ENCODE results near the gene KDELR1. TPM values are rescaled to one million over a fixed set of nuclear protein-coding genes. Genes with fewer than 3 reads are reported as not detected.

The KDELR1 gene
- total RNA-seq, 1 experiment from 2014 or later = 198 TPM

DNA sequence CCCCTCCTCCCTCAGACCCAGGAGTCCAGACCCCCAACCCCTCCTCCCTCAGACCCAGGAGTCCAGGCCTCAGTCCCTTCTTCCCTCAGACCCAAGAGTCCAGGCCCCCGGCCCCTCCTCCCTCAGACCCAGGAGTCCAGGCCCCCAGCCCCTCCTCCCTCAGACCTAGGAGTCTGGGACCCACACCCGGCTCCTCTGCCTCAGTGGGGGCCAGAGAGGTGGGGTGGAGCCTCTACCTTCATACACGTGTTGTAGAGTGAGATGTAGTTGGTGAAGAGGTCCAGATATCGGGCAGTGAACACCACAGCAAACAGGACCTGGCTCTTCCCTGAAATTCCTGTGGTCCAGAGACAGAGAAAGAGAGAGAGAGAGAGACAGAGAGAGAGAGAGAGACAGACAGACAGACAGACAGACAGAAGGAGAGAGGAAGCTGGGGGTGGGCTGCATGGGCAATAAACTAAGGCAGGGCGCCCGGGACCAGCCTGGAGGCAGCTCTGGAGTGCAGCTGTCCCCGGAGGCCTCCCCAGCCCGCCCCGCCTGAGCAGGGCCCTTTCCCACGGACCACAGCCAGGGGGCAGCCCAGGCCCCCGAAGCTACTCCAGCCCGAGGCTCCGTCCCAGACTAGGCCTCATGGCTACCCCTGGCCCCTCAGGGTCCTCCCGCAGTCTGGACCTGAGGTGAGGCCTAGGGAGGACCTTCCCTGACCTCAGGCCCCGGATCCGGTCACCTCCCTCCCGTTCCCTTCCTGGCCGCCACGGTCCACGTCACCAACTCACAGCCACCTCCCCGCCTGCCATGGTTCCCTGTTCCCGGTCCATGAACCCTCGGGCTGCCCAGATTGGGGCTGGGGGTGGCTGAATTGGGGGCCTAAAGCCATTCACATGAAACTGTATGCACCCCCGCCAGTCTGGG is 907 bp downstream of the KDELR1 start:
- H3K9ac ChIP-seq (ENCODE audit: extremely low read depth, insufficient read length, low read length) = peak overlapping the region; percentile 87
- H2BK120ac ChIP-seq (ENCODE audit: low read depth, low read length, poor library complexity, severe bottlenecking) = no peak overlapping the region
- no peak overlapping the region for H2AFZ ChIP-seq (ENCODE audit: low read length)
- no peaks in the 10 kb centered on the region for H3K9me3 ChIP-seq (ENCODE audit: control insufficient read depth, low read depth, low read length)
- H3K23ac ChIP-seq (ENCODE audit: insufficient read length, low read depth, low read length) = no peak overlapping the region
- no peak overlapping the region for H2BK20ac ChIP-seq (ENCODE audit: low read depth, low read length, poor library complexity, severe bottlenecking)
- no peak overlapping the region for H4K5ac ChIP-seq (ENCODE audit: insufficient read length, low read depth, low read length)
- Mint-ChIP-seq H3K36me3 (ENCODE audit: insufficient read depth in 1 of 3, low read depth in 3 of 3) (peaks cover 23 to 36% (median 32%) of the 10 kb centered on the region in 3 experiments; a peak in 6 of 7 replicates), H3K9me3 (no peaks in the 10 kb centered on the region), H3K4me1 (peaks cover 15 to 34% of the 10 kb centered on the region in 2 experiments), H3K27me3 (ENCODE audit: low read depth) (peaks cover 35% of the 10 kb centered on the region), H3K4me3 (peak overlapping the region; percentile 93 to 98), H3K27ac (peak overlapping the region; percentile 77 to 96 (median 94))
- H4K20me1 ChIP-seq (ENCODE audit: control insufficient read depth, insufficient read depth, insufficient read length) = no peaks in the 10 kb centered on the region
- no peak overlapping the region for H2BK5ac ChIP-seq (ENCODE audit: insufficient read length, low read length)
- peaks cover 7% of the 10 kb centered on the region; the same call in 1 of the 2 replicates for H3K27me3 ChIP-seq (ENCODE audit: insufficient read depth, low read length)
- H3T11ph ChIP-seq (ENCODE audit: low read length) = no peak overlapping the region
- H3K27ac ChIP-seq (ENCODE audit: insufficient read length, low read depth, low read length) = no peak overlapping the region
- no peak overlapping the region for H3K4ac ChIP-seq (ENCODE audit: low read depth, low read length)
- peak; percentile 73 for TF ChIP-seq CTCF (conservative IDR thresholded peaks at IDR 0.05)
- WGBS (ENCODE audit: extremely low coverage, insufficient read length, low lambda C conversion rate) = no CpG with 5 or more reads among the region's 24 CpGs
- H3K79me2 ChIP-seq (ENCODE audit: insufficient read depth, low read length) = no peaks in the 10 kb centered on the region
- no peak overlapping the region for H2AK5ac ChIP-seq (ENCODE audit: insufficient read length, low read length)
- no peak overlapping the region for H4K8ac ChIP-seq (replicated peaks; ENCODE audit: insufficient read length, low read depth, low read length)
- peaks cover 3% of the 10 kb centered on the region; the same call in 1 of the 2 replicates for H3K4me1 ChIP-seq (ENCODE audit: insufficient read depth, low read length)
- DNase-seq = peak; percentile 65
- H3K23me2 ChIP-seq (ENCODE audit: insufficient read length, low read depth, low read length, poor library complexity, severe bottlenecking) = peaks cover 5% of the 10 kb centered on the region
- peak overlapping the region; percentile 69 for H3K14ac ChIP-seq (ENCODE audit: insufficient read depth, low read length)
- peak overlapping the region; percentile 70 for H3K18ac ChIP-seq (ENCODE audit: insufficient read length, low read depth, low read length)
- no peak overlapping the region for H2BK15ac ChIP-seq (ENCODE audit: low read depth, low read length)
- H3K79me1 ChIP-seq (ENCODE audit: insufficient read depth, low read depth, low read length, poor library complexity, severe bottlenecking) = no peaks in the 10 kb centered on the region
- no peak overlapping the region for H3K56ac ChIP-seq (ENCODE audit: insufficient read length, low read depth, low read length)
- no peak overlapping the region for H4K91ac ChIP-seq (ENCODE audit: insufficient read length, low read depth, low read length)
- H3K4me2 ChIP-seq (ENCODE audit: insufficient read depth, insufficient read length, low read length) = peak overlapping the region; percentile 65
- H2BK12ac ChIP-seq (ENCODE audit: insufficient read length, low read depth, low read length) = no peak overlapping the region
